Breast epithelium (tissue), 3 donors: ENCODE data around the gene EPB41L1.

Source experiments
- POLR2AphosphoS5 ChIP-seq, 3 donors: sonication (generic); formaldehyde crosslinking; IDR thresholded peaks; one replicate each; pipeline ENCODE4 v1.6.1; 2017; ENCODE audit warnings: antibody characterized with exemption in 3 of 3
- TF ChIP-seq, protein P1 (sequence below), 3 donors: fragments of 450-650 bp; IDR thresholded peaks; one replicate each; pipeline ENCODE4 v1.5.1; 2016 to 2017; ENCODE audit warnings: antibody characterized with exemption in 3 of 3, mild to moderate bottlenecking in 3 of 3, moderate library complexity in 3 of 3

DNA sequence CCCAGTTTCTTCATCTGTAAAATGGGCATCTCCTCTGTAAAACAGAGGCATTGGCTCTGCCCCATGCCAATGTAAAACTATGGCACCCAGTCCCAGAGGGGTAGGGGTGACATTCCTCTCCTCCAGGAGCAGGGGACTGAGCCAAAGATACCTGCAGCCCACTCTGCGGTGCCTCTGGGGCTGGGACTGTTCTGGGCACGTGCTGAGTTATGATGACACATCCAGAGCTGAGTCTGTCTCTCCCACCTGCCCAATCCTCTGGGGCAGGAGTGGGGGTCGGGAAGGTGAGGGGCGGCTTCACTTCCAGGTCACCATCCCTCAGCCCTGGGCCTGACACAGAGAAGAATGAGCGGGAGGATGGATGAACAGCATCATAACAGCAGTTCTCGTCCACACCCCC lies 111.6 kb downstream of the EPB41L1 start:
- no peak for TF ChIP-seq POLR2AphosphoS5 (IDR thresholded peaks at IDR 0.05)
- TF ChIP-seq, protein P1, sequence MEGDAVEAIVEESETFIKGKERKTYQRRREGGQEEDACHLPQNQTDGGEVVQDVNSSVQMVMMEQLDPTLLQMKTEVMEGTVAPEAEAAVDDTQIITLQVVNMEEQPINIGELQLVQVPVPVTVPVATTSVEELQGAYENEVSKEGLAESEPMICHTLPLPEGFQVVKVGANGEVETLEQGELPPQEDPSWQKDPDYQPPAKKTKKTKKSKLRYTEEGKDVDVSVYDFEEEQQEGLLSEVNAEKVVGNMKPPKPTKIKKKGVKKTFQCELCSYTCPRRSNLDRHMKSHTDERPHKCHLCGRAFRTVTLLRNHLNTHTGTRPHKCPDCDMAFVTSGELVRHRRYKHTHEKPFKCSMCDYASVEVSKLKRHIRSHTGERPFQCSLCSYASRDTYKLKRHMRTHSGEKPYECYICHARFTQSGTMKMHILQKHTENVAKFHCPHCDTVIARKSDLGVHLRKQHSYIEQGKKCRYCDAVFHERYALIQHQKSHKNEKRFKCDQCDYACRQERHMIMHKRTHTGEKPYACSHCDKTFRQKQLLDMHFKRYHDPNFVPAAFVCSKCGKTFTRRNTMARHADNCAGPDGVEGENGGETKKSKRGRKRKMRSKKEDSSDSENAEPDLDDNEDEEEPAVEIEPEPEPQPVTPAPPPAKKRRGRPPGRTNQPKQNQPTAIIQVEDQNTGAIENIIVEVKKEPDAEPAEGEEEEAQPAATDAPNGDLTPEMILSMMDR (IDR thresholded peaks at IDR 0.05) = no peak
